Glomerular endothelial cell (primary cell): ENCODE results near the gene TST. TPM values are rescaled to one million over a fixed set of nuclear protein-coding genes. Genes with fewer than 3 reads are reported as not detected.

ENCODE experiments used
- DNase-seq: peaks from one replicate; pipeline ENCODE4 v3.0.0-alpha.2; 2011; ENCODE audit warnings: low read depth, low spot score; ENCODE audit errors: extremely low read depth
- total RNA-seq: library from RNA; depleted of rRNA; stranded (reverse); fragments of >200 nt; gene quantifications from 2 replicates; pipeline ENCODE4 v1.2.3, GENCODE V29; 2015

The TST gene
- total RNA-seq, 1 donor from 2014 or later = 63.6 TPM

- DNase-seq = no peak
These were observed 13.6 kb upstream of the TST start for GRCh38 chr22:37032535-37033460.

DNA sequence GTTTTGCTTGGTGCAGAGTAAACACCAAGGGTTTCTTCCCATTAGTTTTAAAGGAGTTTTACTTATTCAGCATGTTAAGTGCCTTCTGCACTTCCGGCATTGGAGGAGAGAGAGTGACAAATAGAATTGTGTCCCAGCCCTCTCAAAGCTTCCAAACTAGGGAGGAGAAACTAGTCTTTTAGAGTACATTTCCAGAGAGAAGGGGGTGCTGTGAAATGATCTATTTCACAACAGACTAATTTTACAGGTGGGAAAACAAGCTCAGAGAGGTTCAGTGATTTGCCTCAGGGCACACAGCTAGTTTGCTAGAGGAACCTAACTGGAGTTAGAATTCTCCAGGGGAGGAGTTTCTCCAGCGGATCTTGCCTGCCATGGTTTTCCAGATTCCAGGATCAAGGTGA, 12.9 kb upstream of the TST start:
- DNase-seq = no peak

GRCh38 chr22:37030560-37031281, 11.5 kb upstream of the TST start:
- no peak for DNase-seq

DNA sequence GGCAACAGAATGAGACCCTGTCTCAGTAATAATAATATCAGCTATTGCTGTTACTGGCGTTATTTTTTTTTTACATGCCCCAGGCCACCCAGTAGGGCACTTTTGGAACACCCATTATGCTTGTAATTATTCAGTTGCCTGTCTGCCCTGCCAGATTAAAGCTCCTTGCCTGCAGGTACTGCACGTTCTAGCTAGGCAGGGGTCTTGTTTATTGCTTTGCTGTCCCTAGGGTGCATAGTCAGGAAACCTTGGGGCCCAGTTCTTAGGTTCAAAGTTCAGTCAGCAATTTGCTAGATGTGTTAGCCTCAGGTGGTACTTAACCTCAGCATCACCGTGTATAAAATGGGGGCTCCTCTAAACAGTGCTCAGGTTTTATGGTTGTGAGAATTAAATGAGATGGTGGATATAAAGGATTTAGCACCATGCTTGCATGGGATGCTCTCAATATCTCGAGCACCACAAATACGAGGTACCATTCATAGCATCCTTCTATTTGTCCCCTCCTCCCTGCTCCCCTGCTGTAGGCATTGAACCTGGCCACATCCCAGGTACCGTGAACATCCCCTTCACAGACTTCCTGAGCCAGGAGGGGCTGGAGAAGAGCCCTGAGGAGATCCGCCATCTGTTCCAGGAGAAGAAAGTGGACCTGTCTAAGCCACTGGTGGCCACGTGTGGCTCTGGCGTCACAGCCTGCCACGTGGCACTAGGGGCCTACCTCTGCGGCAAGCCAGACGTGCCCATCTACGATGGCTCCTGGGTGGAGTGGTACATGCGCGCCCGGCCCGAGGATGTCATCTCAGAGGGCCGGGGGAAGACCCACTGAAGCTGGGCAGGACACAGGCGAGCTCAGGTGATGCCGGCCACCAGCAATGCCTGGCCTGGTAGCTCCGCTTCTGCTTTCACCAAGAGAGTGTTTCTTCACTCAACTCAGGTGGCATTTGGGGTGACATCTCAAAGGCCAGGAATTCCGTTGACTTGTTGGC, 9.7 kb upstream of the TST start:
- DNase-seq = no peak

- no peak for DNase-seq
These were observed 8.3 kb upstream of the TST start for GRCh38 chr22:37027556-37027955.

- no peak for DNase-seq
These were observed 7.1 kb upstream of the TST start for GRCh38 chr22:37026325-37026724.

DNA sequence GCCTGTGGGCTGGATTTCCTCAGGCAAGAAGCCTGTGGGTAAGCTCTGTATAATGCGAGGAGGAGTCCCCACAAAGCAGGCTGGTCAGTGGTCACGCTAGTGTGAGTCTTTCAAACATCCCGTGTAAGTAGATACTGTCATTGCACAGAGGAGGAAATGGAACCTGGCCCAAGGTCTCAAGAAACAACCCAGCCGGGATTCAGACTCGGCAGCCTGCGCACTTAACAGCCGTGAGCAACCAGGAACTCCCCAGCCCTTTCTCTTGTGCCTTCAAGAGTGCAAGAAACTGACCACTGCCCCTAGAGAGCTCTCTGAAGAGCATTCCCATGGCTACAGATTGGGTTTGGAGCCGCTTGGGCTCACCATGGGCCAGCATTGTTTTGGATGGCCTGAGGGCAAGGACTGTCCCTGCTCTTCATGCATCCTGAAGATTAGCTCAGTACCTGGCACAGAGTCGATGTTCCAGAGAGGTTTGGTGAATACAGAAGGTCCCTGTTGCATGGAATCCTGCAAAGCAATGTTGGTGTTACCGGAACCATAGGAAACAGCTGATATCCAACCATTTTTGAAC, 6.3 kb upstream of the TST start:
- no peak for DNase-seq

DNA sequence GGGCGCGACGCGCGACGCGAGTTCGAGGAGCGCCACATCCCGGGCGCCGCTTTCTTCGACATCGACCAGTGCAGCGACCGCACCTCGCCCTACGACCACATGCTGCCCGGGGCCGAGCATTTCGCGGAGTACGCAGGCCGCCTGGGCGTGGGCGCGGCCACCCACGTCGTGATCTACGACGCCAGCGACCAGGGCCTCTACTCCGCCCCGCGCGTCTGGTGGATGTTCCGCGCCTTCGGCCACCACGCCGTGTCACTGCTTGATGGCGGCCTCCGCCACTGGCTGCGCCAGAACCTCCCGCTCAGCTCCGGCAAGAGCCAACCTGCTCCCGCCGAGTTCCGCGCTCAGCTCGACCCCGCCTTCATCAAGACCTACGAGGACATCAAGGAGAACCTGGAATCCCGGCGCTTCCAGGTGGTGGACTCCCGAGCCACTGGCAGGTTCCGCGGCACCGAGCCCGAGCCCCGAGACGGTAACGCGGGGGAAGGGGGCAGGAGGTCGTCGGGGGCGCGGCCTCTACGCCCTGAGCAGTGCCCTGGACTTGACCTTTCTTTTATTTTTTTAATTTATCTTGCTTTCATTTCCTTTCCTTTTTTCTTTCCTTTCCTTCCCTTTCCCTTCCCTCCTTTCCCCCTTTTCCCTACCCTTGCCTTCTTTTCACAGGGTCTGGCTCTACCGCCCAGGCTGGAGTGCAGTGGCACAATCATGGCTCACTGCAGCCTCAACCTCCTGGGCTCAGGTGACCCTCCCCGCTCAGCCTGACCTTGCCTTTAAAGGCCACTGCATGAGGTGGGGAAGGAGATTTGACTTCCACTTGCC, 5.3 kb upstream of the TST start:
- no peak for DNase-seq

GRCh38 chr22:37023743-37024338, 4.6 kb upstream of the TST start:
- no peak for DNase-seq

- no peak for DNase-seq
These were observed 3.5 kb upstream of the TST start for GRCh38 chr22:37022483-37023337.

DNA sequence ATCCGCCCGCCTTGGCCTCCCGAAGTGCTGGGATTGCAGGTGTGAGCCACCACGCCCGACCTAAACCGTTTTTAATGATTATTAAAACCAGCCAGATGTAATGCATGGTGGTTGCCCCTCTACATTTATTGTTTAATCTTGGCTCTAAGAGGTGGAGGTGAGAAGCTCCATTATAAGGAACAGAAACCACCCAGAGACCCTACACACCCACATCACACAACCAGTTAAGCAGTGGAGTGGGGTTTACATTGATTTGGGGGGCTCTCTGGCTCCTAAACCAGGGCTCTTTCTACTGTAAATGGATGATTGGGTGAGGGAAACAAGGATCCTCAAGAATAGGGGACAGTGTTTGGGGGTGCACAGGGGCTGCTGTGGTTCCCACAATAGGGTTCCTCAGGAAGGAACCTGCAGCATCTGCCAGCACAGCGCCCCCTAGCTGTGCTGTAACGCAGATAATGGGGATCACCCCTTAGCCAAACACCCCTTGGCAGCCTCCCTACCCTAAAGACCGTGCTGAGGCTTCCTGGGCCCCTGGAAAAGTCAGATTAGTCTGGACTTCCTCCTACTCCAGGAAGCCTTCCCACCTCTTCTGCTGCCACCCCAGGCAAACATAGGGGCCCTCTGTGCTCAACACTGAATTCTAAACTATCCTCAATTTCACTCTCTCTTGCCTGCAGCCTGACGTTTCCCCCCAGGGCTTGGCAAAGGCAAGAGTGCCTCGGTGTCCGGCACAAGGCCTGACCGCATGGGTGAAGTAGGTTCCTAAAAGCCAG, 2.6 kb upstream of the TST start:
- DNase-seq = no peak

GRCh38 chr22:37021041-37021440, 1.8 kb upstream of the TST start:
- DNase-seq = no peak

- DNase-seq = no peak
These were observed 889 bp upstream of the TST start for GRCh38 chr22:37020192-37020479.

DNA sequence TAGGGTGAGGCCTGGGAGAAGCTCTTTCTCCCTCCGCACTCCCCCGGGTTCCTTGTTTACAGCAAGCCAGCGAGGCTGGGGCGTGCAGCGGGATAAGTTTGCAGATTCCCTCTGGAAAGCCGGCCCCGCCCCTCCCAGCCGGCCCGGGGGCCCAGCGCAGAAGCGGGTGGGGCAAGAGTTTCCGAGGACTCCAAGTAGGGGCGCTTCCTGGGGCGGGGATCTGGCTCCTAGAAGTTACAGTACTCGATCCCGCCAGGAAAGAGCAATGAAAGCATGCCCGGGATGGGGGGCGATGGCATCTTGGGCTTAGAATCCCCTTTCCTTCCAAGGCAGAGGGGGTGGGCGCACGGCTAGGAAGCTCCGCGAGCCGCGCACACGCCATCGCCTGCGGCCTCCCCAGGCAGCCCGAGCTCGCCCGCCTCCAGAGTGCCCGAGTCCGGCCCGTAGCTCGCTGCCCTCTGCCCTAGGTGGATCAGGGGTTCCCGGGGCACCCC, 385 bp downstream of the TST start:
- no peak for DNase-seq

DNA sequence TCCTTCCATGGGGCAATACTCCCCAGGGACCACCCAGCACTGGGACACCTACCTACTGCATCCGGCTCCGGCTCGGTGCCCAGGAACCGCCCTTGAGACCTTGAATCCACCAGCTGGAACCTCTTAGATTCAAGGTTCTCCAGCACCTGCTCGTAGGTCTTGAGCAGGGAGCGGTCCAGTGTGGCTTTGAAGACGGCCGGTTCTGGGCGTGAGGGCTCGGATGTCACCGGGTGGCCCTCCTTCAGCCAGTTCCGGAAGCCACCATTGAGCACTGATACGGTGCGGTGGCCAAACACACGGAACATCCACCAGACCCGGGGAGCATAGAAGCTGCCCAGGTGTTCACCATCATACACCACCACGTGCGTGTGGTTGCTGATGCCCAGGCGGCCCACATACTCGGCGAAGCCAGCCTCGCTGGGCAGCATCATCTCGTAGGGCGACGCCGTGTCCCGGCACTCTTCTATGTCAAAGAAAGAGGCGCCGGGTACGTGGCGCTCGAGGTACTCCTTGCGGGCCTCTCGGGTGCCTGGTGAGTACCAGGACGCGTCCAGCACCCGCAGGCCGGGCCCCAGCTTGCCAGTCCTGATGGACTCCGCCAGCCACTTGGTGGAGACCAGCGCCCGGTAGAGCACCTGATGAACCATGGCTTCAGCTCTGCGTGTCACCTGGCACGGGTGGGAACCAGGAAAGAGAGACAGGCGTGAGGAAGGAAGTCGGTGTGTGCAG, 997 bp downstream of the TST start:
- DNase-seq = no peak

DNA sequence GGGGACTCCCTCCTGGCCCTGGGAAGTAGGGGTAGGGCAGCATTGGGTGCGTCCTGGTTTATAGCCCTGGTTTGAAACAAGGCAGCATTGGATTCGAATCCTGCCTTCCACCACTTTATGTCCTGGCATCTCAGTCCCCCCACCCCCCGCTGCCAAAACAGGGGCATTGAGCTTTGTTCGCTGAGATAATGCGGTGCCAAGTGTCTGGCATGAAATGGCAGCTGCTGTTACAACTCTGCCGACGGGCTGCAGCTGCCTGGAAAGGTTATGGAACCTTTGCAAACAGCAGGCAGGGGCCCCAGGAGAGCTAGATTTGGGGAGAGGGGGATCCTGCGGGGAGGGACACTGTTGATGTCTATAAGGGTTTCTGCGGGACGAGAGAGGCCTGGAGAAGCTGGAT, 1.9 kb downstream of the TST start:
- DNase-seq = no peak
